ENCODE data around the gene LAMA5. TPM values are rescaled to one million over a fixed set of nuclear protein-coding genes. Genes with fewer than 3 reads are reported as not detected.

LAMA5 gene
- polyA plus RNA-seq, 1 of the 3 experiments (the other 2 are of a cell fraction): 27.2 TPM

DNA sequence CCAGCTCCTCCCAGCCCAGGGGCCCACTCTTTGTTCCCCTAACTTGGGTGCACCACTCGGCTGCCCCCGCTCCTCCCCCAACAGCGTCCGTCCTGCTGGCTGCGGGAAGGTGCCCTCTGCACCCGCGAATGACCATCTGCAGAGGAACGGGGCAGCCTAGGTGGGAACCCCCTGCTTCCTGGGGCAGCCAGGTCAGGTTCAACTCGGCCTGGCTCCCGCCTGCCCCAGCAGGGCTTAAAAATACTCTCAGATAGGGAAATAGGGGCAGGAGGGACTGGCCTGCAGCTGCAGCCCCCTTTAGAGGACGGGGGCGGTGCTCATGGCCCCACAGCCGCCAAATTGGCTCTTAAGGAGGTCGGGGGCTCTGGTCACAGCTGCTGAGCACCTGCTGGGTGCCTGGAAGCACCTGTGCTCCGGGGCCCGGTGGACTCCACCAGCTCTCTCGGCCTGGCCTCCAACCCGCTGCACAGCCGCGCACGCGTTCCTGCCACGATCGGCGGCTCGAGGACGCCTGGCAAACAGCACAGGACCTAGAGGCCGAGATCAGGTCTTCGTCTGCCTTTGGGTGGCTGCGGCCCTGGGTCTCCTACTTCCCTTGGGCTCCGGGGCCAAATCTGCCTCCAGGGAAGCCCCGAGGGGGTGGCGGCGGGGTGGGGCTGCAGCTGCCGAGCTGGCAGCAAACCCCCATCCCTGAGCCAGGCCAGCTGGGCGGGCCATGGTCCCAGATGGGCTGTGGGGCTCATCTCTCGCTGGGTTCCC lies 700 bp upstream of the LAMA5 start:
- Histone ChIP-seq H3K4me2 (peak overlapping the region; percentile 84), H3K79me2 (ENCODE audit: insufficient read depth) (peaks cover 26% of the 10 kb centered on the region), H3K4me3 (ENCODE audit: low read depth in 2 of 2, low read length in 1 of 2) (peak overlapping the region; percentile 29 to 89; a peak in 3 of 4 replicates), H3K27ac (ENCODE audit: low read depth in 2 of 2, low read length in 1 of 2) (peak overlapping the region in 1 of 2 experiments; percentile 93; a peak in 2 of 4 replicates), H4K20me1 (ENCODE audit: insufficient read depth) (peaks cover 24% of the 10 kb centered on the region), H3F3A (replicated peaks; ENCODE audit: insufficient read depth) (peaks cover 13% of the 10 kb centered on the region), H3K9me3 (no peaks in the 10 kb centered on the region), H3K9me2 (no peaks in the 10 kb centered on the region), H2AFZ (ENCODE audit: low read depth) (no peak overlapping the region), H3K36me3 (replicated peaks in 1 of 2; ENCODE audit: control insufficient read depth in 1 of 2, insufficient read depth in 2 of 2, low read length in 1 of 2) (no peaks in the 10 kb centered on the region), H3K27me3 (ENCODE audit: insufficient read depth) (no peaks in the 10 kb centered on the region), H3K9ac (no peak overlapping the region), H3K4me1 (ENCODE audit: control insufficient read depth in 1 of 2, insufficient read depth in 2 of 2, low read depth in 1 of 2, low read length in 1 of 2) (peaks cover 33 to 85% of the 10 kb centered on the region in 2 experiments; a peak in 3 of 4 replicates)
- ChIA-PET POLR2A (interaction anchor here (0.9 to 1.8 kb wide), 4 partner anchors 14 to 148 kb away, joined by 3 to 4 read pairs (median 4); partner anchors contain the start of genes HRH3 and RPS21), CTCF (interaction anchor here (0.7 to 12.0 kb wide), 15 partner anchors 11 to 76 kb away, joined by 3 to 127 read pairs (median 5); partner anchors contain the start of genes ADRM1 and RPS21)
- WGBS (ENCODE audit: low lambda C conversion rate): 25% methylated on average over 9 of the region's 37 CpGs
- peak; percentile 68 for DNase-seq
- TF ChIP-seq, protein P1, sequence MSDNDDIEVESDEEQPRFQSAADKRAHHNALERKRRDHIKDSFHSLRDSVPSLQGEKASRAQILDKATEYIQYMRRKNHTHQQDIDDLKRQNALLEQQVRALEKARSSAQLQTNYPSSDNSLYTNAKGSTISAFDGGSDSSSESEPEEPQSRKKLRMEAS (IDR thresholded peaks at IDR 0.05; ENCODE audit: low read depth): peak; percentile 42; the same call in 1 of the 2 replicates
- TF ChIP-seq, protein P2, sequence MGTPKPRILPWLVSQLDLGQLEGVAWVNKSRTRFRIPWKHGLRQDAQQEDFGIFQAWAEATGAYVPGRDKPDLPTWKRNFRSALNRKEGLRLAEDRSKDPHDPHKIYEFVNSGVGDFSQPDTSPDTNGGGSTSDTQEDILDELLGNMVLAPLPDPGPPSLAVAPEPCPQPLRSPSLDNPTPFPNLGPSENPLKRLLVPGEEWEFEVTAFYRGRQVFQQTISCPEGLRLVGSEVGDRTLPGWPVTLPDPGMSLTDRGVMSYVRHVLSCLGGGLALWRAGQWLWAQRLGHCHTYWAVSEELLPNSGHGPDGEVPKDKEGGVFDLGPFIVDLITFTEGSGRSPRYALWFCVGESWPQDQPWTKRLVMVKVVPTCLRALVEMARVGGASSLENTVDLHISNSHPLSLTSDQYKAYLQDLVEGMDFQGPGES (IDR thresholded peaks at IDR 0.05; ENCODE audit: low read depth, low read length): no peak
- peak; percentile 30; the same call in 1 of the 2 replicates for TF ChIP-seq NRF1 (IDR thresholded peaks at IDR 0.05; ENCODE audit: low read depth, low read length)

DNA sequence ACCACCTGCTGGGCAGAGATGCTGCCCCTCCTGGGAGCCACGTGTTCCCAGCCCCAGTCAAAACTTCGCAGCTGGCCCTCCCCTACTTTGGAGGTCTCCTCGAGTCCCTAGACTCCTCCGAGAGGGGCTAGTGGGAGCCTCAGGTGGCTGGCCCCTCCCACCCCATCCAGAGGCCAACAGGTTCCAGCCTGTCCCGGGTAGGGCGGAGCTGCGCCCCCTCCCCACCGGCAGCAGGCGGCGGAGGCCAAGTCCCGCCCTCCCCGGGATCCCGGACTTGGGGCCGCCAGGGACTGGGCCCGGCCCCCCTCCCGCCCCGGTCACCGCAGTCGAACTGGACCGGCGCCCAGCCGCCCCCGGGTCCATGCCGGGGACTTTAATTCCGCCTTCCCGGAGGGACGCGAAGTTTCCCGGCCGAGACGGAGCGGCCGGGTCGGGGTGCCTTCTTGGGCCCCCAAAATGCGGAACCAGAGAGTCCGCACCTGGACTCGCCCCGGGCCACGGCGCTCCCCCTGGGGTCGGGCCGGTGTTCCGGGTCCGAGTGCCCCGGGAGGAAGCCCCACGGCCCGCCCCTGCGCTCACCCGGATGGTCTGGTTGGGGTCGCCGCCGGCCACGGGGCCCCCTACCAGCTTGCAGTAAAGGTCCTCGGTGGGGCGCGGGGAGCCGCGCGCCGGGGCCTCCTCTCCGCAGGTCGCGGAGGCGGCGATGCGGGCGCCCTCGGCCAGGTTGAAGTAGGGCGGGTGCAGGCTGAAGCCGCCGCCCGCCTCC lies 559 bp downstream of the LAMA5 start:
- 2% methylated on average over 10 of the region's 72 CpGs for WGBS (ENCODE audit: low lambda C conversion rate)
- no peaks in the 10 kb centered on the region for H3K9me2 ChIP-seq
- H3K4me3 ChIP-seq (ENCODE audit: low read depth in 2 of 2, low read length in 1 of 2): peak overlapping the region; percentile 77 to 89
- peaks cover 33 to 77% of the 10 kb centered on the region in 2 experiments; a peak in 3 of 4 replicates for H3K4me1 ChIP-seq (ENCODE audit: control insufficient read depth in 1 of 2, insufficient read depth in 2 of 2, low read depth in 1 of 2, low read length in 1 of 2)
- H3K79me2 ChIP-seq (ENCODE audit: insufficient read depth): peaks cover 28% of the 10 kb centered on the region
- H3K9ac ChIP-seq: peak overlapping the region; percentile 80
- H3K9me3 ChIP-seq: no peaks in the 10 kb centered on the region
- DNase-seq: peak; percentile 82
- peak overlapping the region; percentile 83 for H3K4me2 ChIP-seq
- ChIA-PET CTCF (interaction anchor here (1.5 to 12.0 kb wide), 7 partner anchors 11 to 65 kb away, joined by 3 to 127 read pairs (median 13); partner anchors contain the start of gene ADRM1), POLR2A (interaction anchor here (1.1 to 1.8 kb wide), 3 partner anchors 16 to 61 kb away, joined by 3 to 4 read pairs (median 4); partner anchors contain the start of gene RPS21)
- peaks cover 24% of the 10 kb centered on the region for H4K20me1 ChIP-seq (ENCODE audit: insufficient read depth)
- H2AFZ ChIP-seq (ENCODE audit: low read depth): no peak overlapping the region
- TF ChIP-seq NFIC (IDR thresholded peaks at IDR 0.05; ENCODE audit: borderline replicate concordance): peak; percentile 36
- TF ChIP-seq MXI1 (IDR thresholded peaks at IDR 0.05; ENCODE audit: low read depth, low read length): peak; percentile 57; the same call in 1 of the 2 replicates
- no peak for TF ChIP-seq TEAD4 (IDR thresholded peaks at IDR 0.05; ENCODE audit: borderline replicate concordance, insufficient read depth)
- H3K27me3 ChIP-seq (ENCODE audit: insufficient read depth): no peaks in the 10 kb centered on the region
- H3F3A ChIP-seq (replicated peaks; ENCODE audit: insufficient read depth): peaks cover 13% of the 10 kb centered on the region
- H3K27ac ChIP-seq (ENCODE audit: low read depth in 2 of 2, low read length in 1 of 2): peak overlapping the region in 1 of 2 experiments; percentile 81; a peak in 2 of 4 replicates
- peaks cover 0 to 7% of the 10 kb centered on the region in 2 experiments for H3K36me3 ChIP-seq (replicated peaks in 1 of 2; ENCODE audit: control insufficient read depth in 1 of 2, insufficient read depth in 2 of 2, low read length in 1 of 2)
